ENCODE measurements around the gene CCL26.
"Not testable (repeated sequence)": the region's sequence is repeated elsewhere in the genome, so short reads cannot be mapped to it uniquely, and the experiment has no call there.

CCL26 gene

DNA sequence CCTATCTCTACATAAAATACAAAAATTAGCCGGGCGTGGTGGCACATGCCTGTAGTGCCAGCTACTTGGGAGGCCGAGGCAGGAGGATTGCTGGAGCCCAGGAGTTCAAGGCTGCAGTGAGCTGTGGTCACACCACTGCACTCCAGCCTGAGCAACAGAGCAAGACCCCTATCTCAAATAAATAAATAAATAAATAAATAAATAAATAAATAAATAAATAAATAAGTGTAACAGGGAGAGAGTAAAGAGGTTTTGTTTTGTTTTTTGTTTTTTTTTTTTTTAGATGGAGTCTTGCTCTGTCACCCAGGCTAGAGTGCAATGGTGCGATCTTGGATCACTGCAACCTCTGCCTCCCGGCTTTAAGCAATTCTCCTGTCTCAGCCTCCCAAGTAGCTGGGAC, 20.6 kb upstream of the CCL26 start:
- not testable (repeated sequence) for DNase-seq (ENCODE audit: low read depth in 2 of 2)

DNA sequence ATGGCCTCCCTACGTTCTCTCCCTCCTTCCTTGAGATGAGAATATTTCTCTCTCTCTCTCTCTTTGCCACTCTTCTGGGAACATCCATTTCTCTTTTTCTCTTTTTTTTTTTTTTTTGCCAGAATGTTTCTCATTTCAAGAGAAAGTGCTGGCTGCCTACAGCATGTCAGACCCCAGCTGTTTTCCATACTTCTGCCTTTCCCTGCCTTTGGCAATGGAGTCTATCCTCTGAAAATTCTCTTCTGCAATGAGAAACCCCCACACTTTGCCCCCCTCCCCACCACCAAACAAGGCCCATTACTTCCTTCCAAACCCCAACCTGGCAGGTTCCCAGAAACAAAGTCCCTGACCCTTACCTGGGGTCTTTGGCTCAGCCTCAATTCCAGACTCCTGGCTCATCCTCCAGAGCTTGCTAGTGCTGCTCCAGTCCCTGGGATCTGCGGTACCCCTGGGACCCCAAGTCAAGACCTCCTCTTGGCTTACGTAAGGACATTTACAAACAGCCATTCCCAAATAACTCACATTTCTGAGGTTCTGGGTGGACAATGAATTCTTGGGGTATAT, 17.4 kb upstream of the CCL26 start:
- no peak for DNase-seq (ENCODE audit: low read depth in 2 of 2)

DNA sequence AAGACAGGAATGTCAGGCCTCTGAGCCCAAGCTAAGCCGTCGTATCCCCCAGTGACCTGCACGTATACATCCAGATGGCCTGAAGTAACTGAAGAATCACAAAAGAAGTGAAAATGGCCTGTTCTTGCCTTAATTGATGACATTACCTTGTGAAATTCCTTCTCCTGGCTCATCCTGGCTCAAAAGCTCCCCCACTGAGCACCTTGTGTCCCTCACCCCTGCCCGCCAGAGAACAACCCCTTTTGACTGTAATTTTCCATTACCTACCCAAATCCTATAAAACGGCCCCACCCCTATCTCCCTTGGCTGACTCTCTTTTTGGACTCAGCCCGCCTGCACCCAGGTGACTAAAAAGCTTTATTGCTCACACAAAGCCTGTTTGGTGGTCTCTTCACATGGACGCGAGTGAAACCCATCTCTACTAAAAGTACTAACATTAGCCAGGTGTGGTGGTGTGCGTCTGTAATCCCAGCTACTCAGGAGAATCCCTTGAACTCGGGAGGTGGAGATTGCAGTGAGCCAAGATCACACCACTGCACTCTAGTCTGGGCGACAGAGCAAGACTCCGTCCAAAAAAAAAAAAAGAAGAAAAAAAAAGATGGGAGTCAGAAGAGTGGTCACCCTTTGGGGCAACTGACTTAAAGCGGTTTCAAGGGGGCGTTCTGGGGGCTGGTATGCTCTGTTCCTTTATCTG, 16.3 kb upstream of the CCL26 start:
- DNase-seq (ENCODE audit: low read depth in 2 of 2), result not testable (repeated sequence)

- DNase-seq (ENCODE audit: low read depth in 2 of 2), result not testable (repeated sequence)
Observed at GRCh38 chr7:75783058-75783457, 11.0 kb upstream of the CCL26 start.

DNA sequence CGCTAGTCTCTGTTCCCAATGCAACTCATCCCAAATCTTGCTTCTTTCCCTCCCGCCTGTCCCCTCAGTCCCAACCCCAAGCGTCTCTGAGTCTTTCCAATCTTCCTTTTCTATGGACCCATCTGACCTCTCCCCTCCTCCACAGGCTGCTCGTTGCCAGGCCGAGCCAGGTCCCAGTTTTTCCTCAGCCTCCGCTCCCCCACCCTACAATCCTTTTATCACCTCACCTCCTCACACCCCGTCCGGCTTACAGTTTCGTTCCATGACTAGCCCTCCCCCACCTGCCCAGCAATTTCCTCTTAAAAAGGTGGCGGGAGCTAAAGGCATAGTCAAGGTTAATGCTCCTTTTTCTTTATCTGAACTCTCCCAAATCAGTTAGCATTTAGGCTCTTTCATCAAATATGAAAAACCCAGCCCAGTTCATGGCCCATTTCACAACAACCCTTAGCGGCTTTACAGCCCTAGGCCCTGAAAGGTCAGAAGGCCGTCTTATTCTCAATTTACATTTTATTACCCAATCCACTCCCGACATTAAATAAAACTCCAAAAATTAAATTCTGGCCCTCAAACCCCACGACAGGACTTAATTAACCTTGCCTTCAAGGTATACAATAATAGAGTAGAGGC, 8.7 kb upstream of the CCL26 start:
- not testable (repeated sequence) for DNase-seq (ENCODE audit: low read depth in 2 of 2)

GRCh38 chr7:75779516-75779915, 7.5 kb upstream of the CCL26 start:
- DNase-seq (ENCODE audit: low read depth in 2 of 2), result not testable (repeated sequence)

GRCh38 chr7:75779035-75779434, 7.0 kb upstream of the CCL26 start:
- not testable (repeated sequence) for DNase-seq (ENCODE audit: low read depth in 2 of 2)

DNA sequence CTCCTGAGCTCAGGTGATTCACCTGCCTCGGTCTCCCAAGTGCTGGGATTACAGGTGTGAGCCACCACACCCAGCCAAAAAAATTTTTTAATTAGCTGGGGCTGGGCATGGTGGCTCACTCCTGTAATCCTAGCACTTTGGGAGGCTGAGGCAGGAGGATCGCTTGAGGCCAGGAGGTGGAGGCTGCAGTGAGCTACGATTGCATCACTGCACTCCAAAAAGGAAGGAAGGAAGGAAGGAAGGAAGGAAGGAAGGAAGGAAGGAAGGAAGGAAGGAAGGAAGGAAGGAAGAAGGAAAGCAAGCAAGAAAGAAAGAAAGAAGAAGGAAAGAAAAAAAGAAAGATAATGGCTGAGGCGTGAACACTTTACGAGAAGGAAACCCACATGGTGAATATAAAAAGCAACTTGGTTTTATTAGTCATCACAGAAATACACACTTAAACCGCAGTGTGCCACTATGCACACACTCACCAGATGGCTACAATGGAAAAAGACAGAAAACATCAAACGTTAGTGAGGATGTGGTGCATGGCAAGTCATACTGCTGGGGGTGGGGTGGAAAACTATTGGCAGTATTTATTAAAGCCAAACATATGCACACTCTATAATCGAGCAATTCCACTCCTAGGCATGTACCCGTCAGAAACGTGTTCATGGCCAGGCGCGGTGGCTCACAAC, 4.4 kb upstream of the CCL26 start:
- DNase-seq (ENCODE audit: low read depth in 2 of 2), result peak; percentile 38 to 52

GRCh38 chr7:75773958-75774357, 1.9 kb upstream of the CCL26 start:
- DNase-seq (ENCODE audit: low read depth in 2 of 2), result not testable (repeated sequence)

GRCh38 chr7:75771224-75771623, 787 bp downstream of the CCL26 start:
- no peak for DNase-seq (ENCODE audit: low read depth in 2 of 2)

DNA sequence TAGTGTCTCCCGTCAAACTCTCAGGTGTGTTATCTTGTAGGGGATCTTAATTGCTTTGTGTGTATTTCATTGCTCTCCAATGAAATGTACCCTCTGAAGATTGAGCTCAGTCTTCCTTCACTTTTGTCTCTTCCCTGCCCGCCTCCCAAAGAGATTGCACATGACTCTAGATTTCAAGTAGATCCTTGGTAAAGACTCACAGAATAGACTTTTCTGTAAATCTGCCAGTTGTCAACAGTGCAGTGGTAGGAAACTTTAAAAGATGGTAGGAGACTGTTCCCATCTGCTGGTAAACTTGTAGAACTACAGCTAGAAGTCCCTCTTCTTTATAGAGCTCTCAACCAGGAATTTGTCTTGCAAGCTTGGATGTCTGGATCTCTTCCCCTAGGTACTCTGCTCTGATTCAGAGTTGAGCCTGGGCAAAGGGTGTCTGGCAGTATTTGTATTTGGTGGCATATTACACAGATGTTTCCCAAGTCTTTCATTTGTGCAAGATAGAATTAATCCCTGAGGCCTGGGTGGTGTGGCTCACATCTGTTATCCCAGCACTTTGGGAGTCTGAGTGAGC, 9.6 kb downstream of the CCL26 start:
- no peak for DNase-seq (ENCODE audit: low read depth in 2 of 2)

GRCh38 chr7:75761801-75762200, 10.2 kb downstream of the CCL26 start:
- not testable (repeated sequence) for DNase-seq (ENCODE audit: low read depth in 2 of 2)

GRCh38 chr7:75758491-75758890, 13.5 kb downstream of the CCL26 start:
- DNase-seq (ENCODE audit: low read depth in 2 of 2), result no peak

DNA sequence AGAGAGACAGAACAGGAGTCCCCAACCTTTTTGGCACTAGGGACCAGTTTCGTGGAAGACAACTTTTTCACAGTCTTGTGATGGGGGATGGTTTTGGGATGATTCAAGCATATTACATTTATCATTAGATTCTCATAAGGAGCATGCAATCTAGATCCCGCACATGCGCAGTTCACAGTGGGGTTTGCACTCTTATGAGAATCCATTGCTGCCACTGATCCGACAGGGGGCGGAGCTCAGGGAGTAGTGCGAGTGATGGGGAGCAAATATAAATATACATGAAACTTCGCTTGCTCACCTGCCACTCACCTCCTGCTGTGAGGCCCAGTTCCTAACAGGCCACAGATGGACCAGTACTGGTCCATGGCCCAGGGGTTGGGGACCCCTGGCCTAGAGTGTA, 14.2 kb downstream of the CCL26 start:
- DNase-seq (ENCODE audit: low read depth in 2 of 2), result no peak

- no peak for DNase-seq (ENCODE audit: low read depth in 2 of 2)
Observed at GRCh38 chr7:75756991-75757676, 14.9 kb downstream of the CCL26 start.

DNA sequence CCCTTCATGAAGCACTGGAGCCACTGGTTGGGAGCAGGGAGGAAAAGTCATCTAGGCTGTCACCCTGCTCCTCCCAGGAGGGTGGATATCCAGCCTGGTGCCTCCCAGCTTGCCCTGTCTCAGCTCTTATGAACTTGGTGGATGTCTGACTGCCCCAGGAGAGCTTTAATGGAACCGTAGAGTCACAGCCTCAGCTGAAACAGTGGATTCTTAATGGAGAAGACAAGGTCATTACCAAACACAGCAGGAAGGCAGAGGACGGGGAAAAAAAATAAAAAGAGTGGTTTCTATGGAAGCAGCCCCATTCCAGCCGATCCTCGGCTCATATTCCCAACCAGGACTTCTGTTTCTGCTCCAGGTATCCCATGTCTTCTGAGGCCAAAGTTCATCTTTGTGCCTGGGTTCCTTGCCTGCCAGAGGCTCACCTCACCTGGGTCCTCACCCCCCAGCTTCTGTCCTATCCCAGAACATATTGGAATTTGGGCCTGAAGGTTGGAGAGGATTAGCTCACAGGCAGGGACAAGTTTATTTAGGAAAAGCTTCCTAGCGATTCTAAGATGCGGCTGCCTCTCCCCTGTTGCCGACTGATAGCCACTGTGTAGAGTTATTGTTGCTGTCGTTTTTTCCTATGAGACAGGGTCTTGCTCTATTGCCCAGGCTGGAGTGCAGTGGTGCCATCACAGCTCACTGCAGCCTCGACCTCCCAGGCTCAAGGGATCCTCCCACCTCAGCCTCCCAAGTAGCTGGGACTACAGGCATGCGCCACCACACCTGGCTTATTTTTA, 15.6 kb downstream of the CCL26 start:
- DNase-seq (ENCODE audit: low read depth in 2 of 2), result no peak

DNA sequence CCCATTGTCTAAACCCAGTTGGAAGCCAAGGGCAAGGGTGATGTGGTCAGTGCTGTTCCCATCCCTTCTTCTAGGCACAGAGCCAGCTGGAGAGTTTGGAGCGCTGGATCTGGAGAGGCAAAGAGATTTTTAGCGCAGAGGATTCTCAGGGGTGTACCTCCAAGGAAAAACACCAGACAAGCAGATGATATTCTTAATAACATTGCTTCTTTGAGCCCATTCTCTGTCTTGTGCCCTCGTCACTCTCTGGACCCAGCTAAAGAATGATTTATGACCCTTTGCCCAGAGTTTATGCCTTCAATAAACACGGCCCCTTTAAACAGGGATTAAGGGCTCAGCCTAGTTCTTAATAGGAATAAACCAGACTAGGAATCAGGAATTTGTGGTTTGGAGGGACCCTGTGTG, 28.6 kb downstream of the CCL26 start:
- no peak for DNase-seq (ENCODE audit: low read depth in 2 of 2)

DNA sequence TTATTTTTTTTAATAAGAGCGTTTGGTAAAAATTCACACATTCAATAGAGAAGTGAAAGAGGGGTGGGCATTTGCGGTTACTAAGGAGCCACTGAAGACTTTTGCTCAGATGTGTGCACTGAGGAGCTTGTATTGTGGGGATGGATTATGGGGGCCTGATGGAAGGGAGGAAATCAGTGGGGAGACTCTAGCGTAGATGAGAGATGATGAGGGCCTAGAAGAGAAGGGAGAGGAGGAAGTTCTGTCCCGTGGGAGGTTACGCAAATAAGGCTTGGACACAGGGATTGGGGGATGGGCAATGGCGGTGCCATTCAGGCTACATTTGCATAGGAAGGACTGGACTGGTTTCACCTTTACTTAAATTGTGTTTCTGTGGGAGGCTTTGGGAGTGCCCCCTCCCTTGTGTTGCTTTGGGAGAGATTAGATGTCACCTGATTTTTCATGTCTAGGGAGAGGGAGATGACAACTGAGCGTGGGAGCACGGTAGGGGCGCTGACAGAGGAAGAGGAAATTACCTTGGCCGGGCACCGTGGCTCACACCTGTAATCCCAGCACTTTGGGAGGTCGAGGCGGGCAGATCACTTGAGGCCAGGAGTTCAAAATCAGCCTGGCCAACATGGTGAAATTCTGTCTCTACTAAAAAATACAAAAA, 31.0 kb downstream of the CCL26 start:
- DNase-seq (ENCODE audit: low read depth in 2 of 2), result no peak

- no peak for DNase-seq (ENCODE audit: low read depth in 2 of 2)
Observed at GRCh38 chr7:75739796-75740672, 32.0 kb downstream of the CCL26 start.

Data from activated CD8-positive, alpha-beta memory T cell treated with anti-CD3 and anti-CD28 coated beads for 4 hours (primary cell).